ENCODE measurements around the gene PPIL6. TPM values are rescaled to one million over a fixed set of nuclear protein-coding genes. Genes with fewer than 3 reads are reported as not detected.
A peak's percentile ranks its signal among the peaks of the same experiment; 100 is the strongest.

PPIL6 gene
- total RNA-seq, 4 donors from 2014 or later = 1.7 to 7.9 (median 3.2) TPM

- Histone ChIP-seq H3K27ac (no peak overlapping the region), H3K4me1 (peaks cover 50% of the 10 kb centered on the region), H3K27me3 (no peaks in the 10 kb centered on the region), H3K36me3 (no peaks in the 10 kb centered on the region), H3K4me3 (no peak overlapping the region), H3K9me3 (no peaks in the 10 kb centered on the region)
- no peak for DNase-seq (ENCODE audit: low spot score in 2 of 2)
- TF ChIP-seq EP300 (IDR thresholded peaks at IDR 0.05) (no peak), POLR2AphosphoS5 (IDR thresholded peaks at IDR 0.05) (no peak), CTCF (IDR thresholded peaks at IDR 0.05) (no peak), POLR2A (IDR thresholded peaks at IDR 0.05) (no peak)
- WGBS = 64% methylated on average over 1 of the region's 1 CpG
Measured at GRCh38 chr6:109388265-109388664, 52.2 kb downstream of the PPIL6 start.

GRCh38 chr6:109383438-109383940 is 56.9 kb downstream of the PPIL6 start:
- TF ChIP-seq EP300 (IDR thresholded peaks at IDR 0.05) (no peak), CTCF (IDR thresholded peaks at IDR 0.05) (peak in 1 of 2 donors; percentile 23)
- H3K4me1 ChIP-seq = peaks cover 44% of the 10 kb centered on the region
- no peaks in the 10 kb centered on the region for H3K9me3 ChIP-seq
- no peak for DNase-seq (ENCODE audit: low spot score in 2 of 2)
- no peaks in the 10 kb centered on the region for H3K27me3 ChIP-seq
- peaks cover 4% of the 10 kb centered on the region for H3K36me3 ChIP-seq
- 14% methylated on average over 5 of the region's 5 CpGs for WGBS
- peak overlapping the region; percentile 97 for H3K4me3 ChIP-seq
- H3K27ac ChIP-seq = peak overlapping the region; percentile 100

GRCh38 chr6:109382576-109383437 is 57.6 kb downstream of the PPIL6 start:
- WGBS = under 1% methylated on average over 42 of the region's 42 CpGs
- Histone ChIP-seq H3K36me3 (peaks cover 9% of the 10 kb centered on the region), H3K4me1 (peaks cover 44% of the 10 kb centered on the region), H3K27me3 (no peaks in the 10 kb centered on the region), H3K27ac (peak overlapping the region; percentile 100), H3K9me3 (no peaks in the 10 kb centered on the region), H3K4me3 (peak overlapping the region; percentile 97)
- peak; percentile 95 to 96 for DNase-seq (ENCODE audit: low spot score in 2 of 2)
- TF ChIP-seq EP300 (IDR thresholded peaks at IDR 0.05) (no peak), POLR2A (IDR thresholded peaks at IDR 0.05) (peak in 1 of 2 donors; percentile 44), CTCF (IDR thresholded peaks at IDR 0.05) (no peak), POLR2AphosphoS5 (IDR thresholded peaks at IDR 0.05) (peak in 2 of 3 donors; percentile 46 to 70)

GRCh38 chr6:109381747-109382575 is 58.5 kb downstream of the PPIL6 start, which contains the start of gene CD164:
CD164 (minus strand) TSS chr6:109382467; CDS start chr6:109382378, 89 bp downstream.
- Histone ChIP-seq H3K4me1 (peaks cover 44% of the 10 kb centered on the region), H3K9me3 (no peaks in the 10 kb centered on the region), H3K27ac (peak within 1 kb of the TSS; percentile 100), H3K36me3 (peaks cover 17% of the 10 kb centered on the region), H3K4me3 (peak within 1 kb of the TSS; percentile 97), H3K27me3 (no peaks in the 10 kb centered on the region)
- 0% methylated on average over 16 of the region's 93 CpGs for WGBS
- TF ChIP-seq POLR2A (IDR thresholded peaks at IDR 0.05) (peak; percentile 86 to 95), POLR2AphosphoS5 (IDR thresholded peaks at IDR 0.05) (peak; percentile 77 to 90 (median 85)), EP300 (IDR thresholded peaks at IDR 0.05) (no peak), CTCF (IDR thresholded peaks at IDR 0.05) (no peak)
- peak; percentile 96 to 98 for DNase-seq (ENCODE audit: low spot score in 2 of 2)

Data from suprapubic skin (tissue), 4 donors.